Measurements from ENCODE around the gene LTBP1.

DNA sequence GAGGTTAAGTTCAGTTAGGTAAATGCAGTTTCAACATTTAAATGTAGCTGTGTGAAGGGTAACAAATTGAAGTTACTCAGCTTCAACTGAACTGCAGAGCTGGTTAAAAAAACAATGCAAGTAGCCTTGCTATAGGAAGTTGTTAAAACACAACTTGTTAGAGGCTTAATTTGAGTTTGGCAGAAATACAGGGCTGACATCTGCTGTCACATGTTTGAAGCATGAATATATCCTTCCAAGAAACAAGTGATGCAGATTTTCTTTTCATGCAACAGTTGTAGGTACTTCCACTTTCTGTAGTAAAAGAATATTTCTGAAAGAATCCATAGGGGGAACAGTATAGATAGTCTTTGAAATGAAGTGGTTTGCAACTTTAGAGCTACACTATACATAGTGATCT is 321.0 kb downstream of the LTBP1 start:
- no peak for TF ChIP-seq POLR2A (IDR thresholded peaks at IDR 0.05)
- TF ChIP-seq, protein P1, sequence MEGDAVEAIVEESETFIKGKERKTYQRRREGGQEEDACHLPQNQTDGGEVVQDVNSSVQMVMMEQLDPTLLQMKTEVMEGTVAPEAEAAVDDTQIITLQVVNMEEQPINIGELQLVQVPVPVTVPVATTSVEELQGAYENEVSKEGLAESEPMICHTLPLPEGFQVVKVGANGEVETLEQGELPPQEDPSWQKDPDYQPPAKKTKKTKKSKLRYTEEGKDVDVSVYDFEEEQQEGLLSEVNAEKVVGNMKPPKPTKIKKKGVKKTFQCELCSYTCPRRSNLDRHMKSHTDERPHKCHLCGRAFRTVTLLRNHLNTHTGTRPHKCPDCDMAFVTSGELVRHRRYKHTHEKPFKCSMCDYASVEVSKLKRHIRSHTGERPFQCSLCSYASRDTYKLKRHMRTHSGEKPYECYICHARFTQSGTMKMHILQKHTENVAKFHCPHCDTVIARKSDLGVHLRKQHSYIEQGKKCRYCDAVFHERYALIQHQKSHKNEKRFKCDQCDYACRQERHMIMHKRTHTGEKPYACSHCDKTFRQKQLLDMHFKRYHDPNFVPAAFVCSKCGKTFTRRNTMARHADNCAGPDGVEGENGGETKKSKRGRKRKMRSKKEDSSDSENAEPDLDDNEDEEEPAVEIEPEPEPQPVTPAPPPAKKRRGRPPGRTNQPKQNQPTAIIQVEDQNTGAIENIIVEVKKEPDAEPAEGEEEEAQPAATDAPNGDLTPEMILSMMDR (IDR thresholded peaks at IDR 0.05) = no peak

All from vagina (tissue), 2 donors.